ENCODE measurements around the gene AEBP2. TPM values are rescaled to one million over a fixed set of nuclear protein-coding genes. Genes with fewer than 3 reads are reported as not detected.

AEBP2 gene
- total RNA-seq, 3 donors from 2014 or later (not counting 1 experiment from before 2014, with no cell fraction given) = 57.1 to 79.5 (median 61.8) TPM

GRCh38 chr12:19542606-19543005, 103.3 kb downstream of the AEBP2 start:
- no peaks in the 10 kb centered on the region for H3K9me3 Mint-ChIP-seq
- Histone ChIP-seq H3K4me3 (ENCODE audit: low read length) (no peak overlapping the region), H3K9me3 (ENCODE audit: control insufficient read depth, insufficient read depth, low read length) (no peaks in the 10 kb centered on the region), H3K27ac (ENCODE audit: low read length) (no peak overlapping the region), H3K27me3 (ENCODE audit: control insufficient read depth, insufficient read depth, low read length) (no peaks in the 10 kb centered on the region), H3K4me1 (ENCODE audit: control insufficient read depth, insufficient read depth, low read length) (no peaks in the 10 kb centered on the region), H3K36me3 (ENCODE audit: control insufficient read depth, insufficient read depth, low read length) (no peaks in the 10 kb centered on the region)
- no peak overlapping the region for H3K27ac Mint-ChIP-seq
- DNase-seq (no peak), ATAC-seq (no peak)
- H3K4me3 Mint-ChIP-seq = no peak overlapping the region
- WGBS (ENCODE audit: insufficient coverage) = 92% methylated on average over 3 of the region's 4 CpGs
- H3K4me1 Mint-ChIP-seq = peaks cover 15 to 19% of the 10 kb centered on the region in 2 donors
- TF ChIP-seq CTCF (IDR thresholded peaks at IDR 0.05) = no peak
- no peaks in the 10 kb centered on the region for H3K36me3 Mint-ChIP-seq
- intact Hi-C loops (cut with micrococcal nuclease) = no loop called here
- H3K27me3 Mint-ChIP-seq (ENCODE audit: low read depth in 2 of 2) = no peaks in the 10 kb centered on the region

GRCh38 chr12:19544353-19544752, 105.1 kb downstream of the AEBP2 start:
- Histone ChIP-seq H3K27ac (ENCODE audit: low read length) (no peak overlapping the region), H3K4me1 (ENCODE audit: control insufficient read depth, insufficient read depth, low read length) (no peaks in the 10 kb centered on the region), H3K36me3 (ENCODE audit: control insufficient read depth, insufficient read depth, low read length) (no peaks in the 10 kb centered on the region), H3K27me3 (ENCODE audit: control insufficient read depth, insufficient read depth, low read length) (no peaks in the 10 kb centered on the region), H3K9me3 (ENCODE audit: control insufficient read depth, insufficient read depth, low read length) (no peaks in the 10 kb centered on the region), H3K4me3 (ENCODE audit: low read length) (no peak overlapping the region)
- Mint-ChIP-seq H3K9me3 (no peaks in the 10 kb centered on the region), H3K4me1 (peaks cover 15 to 19% of the 10 kb centered on the region in 2 donors), H3K27me3 (ENCODE audit: low read depth in 2 of 2) (no peaks in the 10 kb centered on the region), H3K4me3 (no peak overlapping the region), H3K36me3 (no peaks in the 10 kb centered on the region), H3K27ac (no peak overlapping the region)
- intact Hi-C loops (cut with micrococcal nuclease) = no loop called here
- DNase-seq = no peak
- TF ChIP-seq CTCF (IDR thresholded peaks at IDR 0.05) = no peak
- no peak for ATAC-seq

GRCh38 chr12:19545301-19545700, 106.0 kb downstream of the AEBP2 start:
- no peak overlapping the region for H3K4me3 Mint-ChIP-seq
- WGBS (ENCODE audit: insufficient coverage) = 100% methylated on average over 1 of the region's 4 CpGs
- H3K27ac ChIP-seq (ENCODE audit: low read length) = no peak overlapping the region
- no peaks in the 10 kb centered on the region for H3K4me1 ChIP-seq (ENCODE audit: control insufficient read depth, insufficient read depth, low read length)
- ATAC-seq (no peak), DNase-seq (no peak)
- H3K36me3 Mint-ChIP-seq = no peaks in the 10 kb centered on the region
- H3K27me3 Mint-ChIP-seq (ENCODE audit: low read depth in 2 of 2) = no peaks in the 10 kb centered on the region
- H3K9me3 Mint-ChIP-seq = no peaks in the 10 kb centered on the region
- peaks cover 15 to 19% of the 10 kb centered on the region in 2 donors for H3K4me1 Mint-ChIP-seq
- no peak overlapping the region for H3K4me3 ChIP-seq (ENCODE audit: low read length)
- intact Hi-C loops (cut with micrococcal nuclease) = no loop called here
- H3K27ac Mint-ChIP-seq = no peak overlapping the region
- no peaks in the 10 kb centered on the region for H3K36me3 ChIP-seq (ENCODE audit: control insufficient read depth, insufficient read depth, low read length)
- no peaks in the 10 kb centered on the region for H3K27me3 ChIP-seq (ENCODE audit: control insufficient read depth, insufficient read depth, low read length)
- H3K9me3 ChIP-seq (ENCODE audit: control insufficient read depth, insufficient read depth, low read length) = no peaks in the 10 kb centered on the region
- TF ChIP-seq CTCF (IDR thresholded peaks at IDR 0.05) = no peak

GRCh38 chr12:19546027-19546426, 106.7 kb downstream of the AEBP2 start:
- no peaks in the 10 kb centered on the region for H3K27me3 Mint-ChIP-seq (ENCODE audit: low read depth in 2 of 2)
- DNase-seq = no peak
- no peaks in the 10 kb centered on the region for H3K9me3 ChIP-seq (ENCODE audit: control insufficient read depth, insufficient read depth, low read length)
- H3K9me3 Mint-ChIP-seq = no peaks in the 10 kb centered on the region
- no peaks in the 10 kb centered on the region for H3K4me1 ChIP-seq (ENCODE audit: control insufficient read depth, insufficient read depth, low read length)
- H3K27me3 ChIP-seq (ENCODE audit: control insufficient read depth, insufficient read depth, low read length) = no peaks in the 10 kb centered on the region
- no peaks in the 10 kb centered on the region for H3K36me3 Mint-ChIP-seq
- WGBS (ENCODE audit: insufficient coverage) = 100% methylated on average over 4 of the region's 4 CpGs
- H3K36me3 ChIP-seq (ENCODE audit: control insufficient read depth, insufficient read depth, low read length) = no peaks in the 10 kb centered on the region
- intact Hi-C loops (cut with micrococcal nuclease) = no loop called here
- H3K4me3 ChIP-seq (ENCODE audit: low read length) = no peak overlapping the region
- no peak for TF ChIP-seq CTCF (IDR thresholded peaks at IDR 0.05)
- H3K4me1 Mint-ChIP-seq = peaks cover 15 to 19% of the 10 kb centered on the region in 2 donors
- no peak overlapping the region for H3K4me3 Mint-ChIP-seq
- ATAC-seq = no peak
- no peak overlapping the region for H3K27ac Mint-ChIP-seq
- H3K27ac ChIP-seq (ENCODE audit: low read length) = no peak overlapping the region

Data from natural killer cell (primary cell).